C4-2B (cell line): Measurements from ENCODE around the gene SLC6A12.

Source experiments
- CTCF ChIP-seq: fragments of 450-650 bp; conservative IDR thresholded peaks from 2 replicates; pipeline ENCODE4 v1.5.1; 2017; ENCODE audit warnings: mild to moderate bottlenecking
- ZFX ChIP-seq: fragments of 450-650 bp; IDR thresholded peaks from 2 replicates; pipeline ENCODE4 v1.6.1; 2017

- TF ChIP-seq CTCF (no peak), ZFX (no peak)
Measured at GRCh38 chr12:143964-144649, 69.8 kb downstream of the SLC6A12 start.
